Measurements from ENCODE around the gene RAB6B. TPM values are rescaled to one million over a fixed set of nuclear protein-coding genes. Genes with fewer than 3 reads are reported as not detected.
A peak's percentile ranks its signal among the peaks of the same experiment; 100 is the strongest.

Gene RAB6B
- total RNA-seq, 1 experiment from 2014 or later, result 0.18 TPM

GRCh38 chr3:133926736-133927539, 31.3 kb upstream of the RAB6B start:
- Histone ChIP-seq H3K9me3 (replicated peaks) (no peaks in the 10 kb centered on the region), H3K36me3 (no peaks in the 10 kb centered on the region), H3K4me1 (replicated peaks) (peaks cover 19% of the 10 kb centered on the region), H3K27me3 (replicated peaks) (no peaks in the 10 kb centered on the region), H3K27ac (peak overlapping the region; percentile 82), H3K4me3 (peak overlapping the region; percentile 48)
- DNase-seq (ENCODE audit: low read depth in 1 of 2, low spot score in 2 of 2), result peak; percentile 62 to 70

DNA sequence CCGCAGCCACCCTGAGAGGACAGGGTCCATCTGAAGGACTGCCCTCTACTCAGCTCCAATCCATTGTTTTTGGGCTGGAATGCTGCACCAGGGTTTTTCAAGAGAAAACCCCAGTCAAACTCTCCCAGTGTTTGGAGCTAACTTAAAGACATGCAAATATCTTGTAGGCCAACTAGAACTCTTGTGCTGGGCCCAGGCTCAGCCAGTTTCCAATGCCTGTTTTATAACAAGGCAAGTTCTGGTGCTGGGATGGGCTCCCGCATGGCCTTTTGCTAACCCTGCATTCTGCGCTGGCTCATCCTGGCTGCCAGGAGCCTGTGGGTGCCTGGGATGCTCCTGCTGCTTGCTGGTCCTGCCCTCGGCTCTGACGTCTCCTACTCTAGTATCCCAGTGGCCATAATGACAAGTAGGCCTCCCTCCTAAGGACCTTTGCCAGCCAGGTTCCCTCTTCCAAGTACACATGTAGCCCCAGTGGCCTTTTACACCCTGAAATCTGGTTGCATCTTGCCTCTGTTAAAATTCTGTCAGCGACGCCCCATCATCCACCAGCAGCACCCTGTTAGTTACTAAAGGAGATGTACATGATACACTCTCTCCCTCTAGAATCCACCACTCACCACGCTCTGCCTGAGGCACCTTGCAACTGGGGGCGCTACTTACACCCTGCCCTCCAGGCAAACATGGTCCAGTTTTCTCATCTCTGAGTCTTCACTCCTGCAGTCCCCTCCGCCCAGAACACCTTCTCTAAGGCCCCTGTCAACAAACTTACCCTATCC, 30.5 kb upstream of the RAB6B start:
- Histone ChIP-seq H3K4me3 (no peak overlapping the region), H3K36me3 (no peaks in the 10 kb centered on the region), H3K27ac (no peak overlapping the region), H3K27me3 (replicated peaks) (no peaks in the 10 kb centered on the region), H3K9me3 (replicated peaks) (no peaks in the 10 kb centered on the region), H3K4me1 (replicated peaks) (peaks cover 19% of the 10 kb centered on the region)
- DNase-seq (ENCODE audit: low read depth in 1 of 2, low spot score in 2 of 2), result no peak

- DNase-seq (ENCODE audit: low read depth in 1 of 2, low spot score in 2 of 2), result no peak
- no peak overlapping the region for H3K27ac ChIP-seq
- no peaks in the 10 kb centered on the region for H3K36me3 ChIP-seq
- no peak overlapping the region for H3K4me3 ChIP-seq
- peaks cover 19% of the 10 kb centered on the region for H3K4me1 ChIP-seq (replicated peaks)
- H3K27me3 ChIP-seq (replicated peaks), result no peaks in the 10 kb centered on the region
- no peaks in the 10 kb centered on the region for H3K9me3 ChIP-seq (replicated peaks)
These were observed 28.4 kb upstream of the RAB6B start for GRCh38 chr3:133924041-133924440.

DNA sequence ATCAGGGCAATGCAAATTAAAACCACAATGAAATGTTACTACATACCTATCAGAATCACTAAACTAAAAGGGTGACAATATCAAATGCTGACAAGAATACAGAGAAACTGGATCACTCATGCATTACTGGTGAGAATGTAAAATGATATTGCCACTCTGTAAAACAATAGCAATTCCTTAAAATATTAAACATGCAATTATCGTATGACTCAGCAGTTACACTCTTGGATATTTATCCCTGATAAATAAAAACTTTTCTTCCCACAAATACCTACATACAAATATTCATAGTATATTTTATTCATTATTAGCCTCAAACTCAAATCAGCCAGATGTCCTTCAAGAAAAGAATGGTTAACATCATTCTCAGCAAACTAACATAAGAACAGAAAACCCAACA, 25.9 kb upstream of the RAB6B start:
- Histone ChIP-seq H3K4me3 (no peak overlapping the region), H3K27ac (no peak overlapping the region), H3K9me3 (replicated peaks) (no peaks in the 10 kb centered on the region), H3K36me3 (no peaks in the 10 kb centered on the region), H3K4me1 (replicated peaks) (peaks cover under 1% of the 10 kb centered on the region), H3K27me3 (replicated peaks) (no peaks in the 10 kb centered on the region)
- no peak for DNase-seq (ENCODE audit: low read depth in 1 of 2, low spot score in 2 of 2)

GRCh38 chr3:133917144-133917543, 21.5 kb upstream of the RAB6B start:
- H3K27me3 ChIP-seq (replicated peaks), result peaks cover 13% of the 10 kb centered on the region
- no peak overlapping the region for H3K27ac ChIP-seq
- H3K36me3 ChIP-seq, result no peaks in the 10 kb centered on the region
- H3K4me1 ChIP-seq (replicated peaks), result no peaks in the 10 kb centered on the region
- no peak overlapping the region for H3K4me3 ChIP-seq
- no peaks in the 10 kb centered on the region for H3K9me3 ChIP-seq (replicated peaks)
- no peak for DNase-seq (ENCODE audit: low read depth in 1 of 2, low spot score in 2 of 2)

DNA sequence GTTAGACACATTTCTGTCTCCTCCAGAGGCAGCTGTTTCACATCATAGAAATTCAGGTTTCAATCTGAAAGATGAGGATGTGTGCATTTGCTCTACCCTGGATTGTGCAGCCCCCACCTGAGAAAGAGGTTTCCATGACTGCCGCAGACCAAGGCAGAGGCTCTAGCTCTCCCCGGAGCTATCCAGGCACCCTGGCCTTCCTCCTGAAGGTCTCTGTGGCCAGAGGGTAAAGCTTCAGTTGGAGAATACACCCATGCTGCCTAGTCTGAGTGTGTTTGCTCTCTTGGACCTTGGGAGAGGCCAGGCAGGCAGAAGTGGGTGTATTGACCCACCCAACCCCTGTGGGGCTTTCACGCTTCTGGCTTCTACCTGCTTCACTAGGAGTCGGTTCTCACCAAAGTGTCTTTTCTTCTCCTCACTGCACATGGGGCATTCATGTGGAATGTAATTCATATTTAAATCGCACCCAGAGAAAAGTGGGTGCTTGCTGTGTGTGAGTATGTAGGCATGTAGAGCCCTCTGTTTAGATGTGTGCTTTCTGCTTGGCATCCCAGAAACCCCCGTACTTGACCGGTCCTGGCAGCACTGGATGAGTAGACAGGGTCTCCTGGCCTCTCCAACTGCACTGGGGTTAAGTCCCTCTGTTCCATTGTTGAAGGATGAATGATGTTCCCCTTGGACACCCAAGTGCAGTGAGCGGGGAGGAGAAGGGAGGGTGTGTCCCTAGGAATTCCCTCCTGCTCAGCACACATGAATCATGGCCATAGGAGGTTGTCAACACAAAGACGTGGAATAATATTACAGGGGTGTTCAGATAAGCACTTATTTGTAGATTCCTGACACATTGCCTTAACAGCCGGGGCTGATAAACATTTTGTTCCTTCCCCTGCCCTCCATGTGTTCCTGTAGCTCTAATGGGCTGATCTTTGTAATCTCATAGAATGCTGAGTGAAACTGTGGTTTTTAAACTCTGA, 20.3 kb upstream of the RAB6B start:
- Histone ChIP-seq H3K4me3 (no peak overlapping the region), H3K9me3 (replicated peaks) (no peaks in the 10 kb centered on the region), H3K36me3 (no peaks in the 10 kb centered on the region), H3K27me3 (replicated peaks) (peaks cover 13% of the 10 kb centered on the region), H3K27ac (no peak overlapping the region), H3K4me1 (replicated peaks) (no peaks in the 10 kb centered on the region)
- DNase-seq (ENCODE audit: low read depth in 1 of 2, low spot score in 2 of 2), result no peak

DNA sequence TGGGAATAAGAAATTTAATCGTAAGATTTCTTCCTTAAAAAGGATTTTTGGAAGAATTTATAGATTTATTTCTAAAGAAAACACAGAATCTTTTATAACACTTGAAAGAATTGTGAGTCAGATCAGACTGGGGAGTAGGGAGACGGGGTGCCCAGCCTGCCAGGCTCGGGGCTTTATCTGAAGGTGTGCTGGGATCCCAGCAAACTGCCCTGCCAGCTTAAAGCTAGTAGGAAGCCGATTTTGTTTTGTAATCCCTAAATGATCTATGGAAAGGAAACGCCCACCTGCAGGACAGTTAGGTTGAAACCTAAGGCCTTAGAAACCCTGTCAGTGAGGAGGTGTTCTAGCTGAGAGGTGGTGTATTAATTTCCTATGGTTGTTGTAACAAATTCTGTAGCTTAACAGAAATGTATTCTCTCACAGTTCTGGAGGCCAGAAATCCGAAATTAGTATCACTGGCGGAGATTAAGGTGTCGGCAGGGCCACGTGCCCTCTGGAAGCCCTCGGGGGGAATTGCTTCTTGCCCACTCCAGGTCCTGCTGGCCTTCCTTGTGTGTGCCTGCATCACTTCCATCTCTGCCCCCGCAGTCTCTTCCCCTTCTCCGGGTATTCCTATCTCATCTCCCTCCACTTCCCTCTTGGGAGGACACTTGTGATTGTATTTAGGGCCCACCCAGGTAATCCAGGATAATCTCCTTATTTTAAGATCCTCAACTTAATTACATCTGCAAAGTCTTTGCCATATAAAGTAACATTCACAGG, 19.3 kb upstream of the RAB6B start:
- Histone ChIP-seq H3K9me3 (replicated peaks) (no peaks in the 10 kb centered on the region), H3K36me3 (no peaks in the 10 kb centered on the region), H3K27ac (no peak overlapping the region), H3K27me3 (replicated peaks) (peaks cover 13% of the 10 kb centered on the region), H3K4me3 (no peak overlapping the region), H3K4me1 (replicated peaks) (no peaks in the 10 kb centered on the region)
- DNase-seq (ENCODE audit: low read depth in 1 of 2, low spot score in 2 of 2), result no peak

- H3K4me1 ChIP-seq (replicated peaks), result no peaks in the 10 kb centered on the region
- H3K27ac ChIP-seq, result no peak overlapping the region
- DNase-seq (ENCODE audit: low read depth in 1 of 2, low spot score in 2 of 2), result no peak
- H3K4me3 ChIP-seq, result no peak overlapping the region
- H3K36me3 ChIP-seq, result no peaks in the 10 kb centered on the region
- no peaks in the 10 kb centered on the region for H3K9me3 ChIP-seq (replicated peaks)
- peaks cover 13% of the 10 kb centered on the region for H3K27me3 ChIP-seq (replicated peaks)
These were observed 14.7 kb upstream of the RAB6B start for GRCh38 chr3:133910422-133910821.

- DNase-seq (ENCODE audit: low read depth in 1 of 2, low spot score in 2 of 2), result no peak
These were observed 9.7 kb upstream of the RAB6B start for GRCh38 chr3:133905376-133905775.

DNA sequence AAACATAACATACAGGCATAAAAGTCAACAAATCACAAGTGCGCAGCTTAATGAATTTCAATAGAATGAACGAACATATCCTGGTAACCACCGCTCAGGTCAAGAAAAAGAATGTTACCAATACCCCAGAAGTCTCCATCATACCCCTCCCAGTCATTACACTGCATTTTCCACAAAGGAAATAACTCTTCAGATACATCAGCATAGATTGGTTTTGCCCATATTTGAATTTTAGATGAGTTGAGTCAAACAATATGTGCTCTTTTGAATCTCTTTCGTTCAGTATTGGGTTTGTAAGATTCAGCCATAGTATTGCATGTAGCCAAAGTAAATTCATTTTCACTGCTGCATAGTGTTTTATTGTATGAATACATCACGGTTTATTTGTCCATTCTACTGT, 6.2 kb upstream of the RAB6B start:
- Histone ChIP-seq H3K9me3 (replicated peaks) (no peaks in the 10 kb centered on the region), H3K27me3 (replicated peaks) (peaks cover 15% of the 10 kb centered on the region), H3K4me1 (replicated peaks) (no peaks in the 10 kb centered on the region), H3K36me3 (no peaks in the 10 kb centered on the region), H3K4me3 (no peak overlapping the region), H3K27ac (no peak overlapping the region)
- DNase-seq (ENCODE audit: low read depth in 1 of 2, low spot score in 2 of 2), result no peak

More at GRCh38 chr3:133905376-133905775, 9.7 kb upstream of the RAB6B start:
- Histone ChIP-seq H3K27me3 (replicated peaks) (peaks cover 6% of the 10 kb centered on the region; the same call in 1 of the 2 replicates), H3K36me3 (no peaks in the 10 kb centered on the region), H3K27ac (no peak overlapping the region), H3K9me3 (replicated peaks) (no peaks in the 10 kb centered on the region), H3K4me1 (replicated peaks) (no peaks in the 10 kb centered on the region), H3K4me3 (no peak overlapping the region)

DNA sequence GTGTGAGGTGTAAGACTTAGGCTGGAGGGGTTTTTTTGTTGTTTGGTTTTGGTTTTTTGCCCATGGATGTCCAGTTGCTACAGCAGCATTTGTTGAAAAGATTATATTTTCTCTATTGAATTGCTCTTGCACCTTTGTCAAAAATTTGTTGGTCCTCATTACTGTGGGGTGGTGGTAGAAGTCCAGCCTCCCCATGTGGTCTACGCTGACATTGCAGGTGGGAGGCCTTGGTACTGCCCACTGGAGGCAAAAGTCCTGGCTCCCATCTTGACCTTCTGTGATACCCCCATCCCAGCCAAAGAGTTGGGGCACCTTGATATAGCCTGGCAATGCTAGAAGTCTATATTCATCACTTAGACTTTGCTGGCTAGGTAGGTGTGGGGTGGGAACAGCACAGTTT, 5.4 kb upstream of the RAB6B start:
- H3K36me3 ChIP-seq, result no peaks in the 10 kb centered on the region
- H3K27me3 ChIP-seq (replicated peaks), result peaks cover 22% of the 10 kb centered on the region
- no peak for DNase-seq (ENCODE audit: low read depth in 1 of 2, low spot score in 2 of 2)
- H3K27ac ChIP-seq, result no peak overlapping the region
- 0 out of 2 replicates have a peak, but pooled peaks cover under 1% of the 10 kb centered on the region for H3K4me1 ChIP-seq (replicated peaks)
- H3K4me3 ChIP-seq, result no peak overlapping the region
- H3K9me3 ChIP-seq (replicated peaks), result no peaks in the 10 kb centered on the region

DNA sequence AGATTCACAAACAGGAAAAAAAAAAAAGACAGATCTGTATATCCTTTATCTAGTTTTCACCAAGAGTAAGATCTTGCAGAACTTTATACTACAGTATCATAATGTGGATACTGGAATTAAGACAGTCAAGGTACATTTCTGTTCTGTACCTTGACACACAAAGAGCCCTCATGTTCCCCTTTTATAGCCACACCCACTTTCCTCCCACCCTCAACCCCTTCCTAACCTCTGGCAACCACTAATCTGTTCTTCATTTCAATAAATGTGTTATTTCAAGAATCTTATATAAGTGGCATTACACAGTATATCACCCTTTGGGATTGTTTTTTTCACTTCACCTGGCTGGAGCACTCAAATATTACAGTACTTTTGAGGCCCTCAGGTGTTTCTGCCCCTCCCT, 3.6 kb upstream of the RAB6B start:
- no peaks in the 10 kb centered on the region for H3K36me3 ChIP-seq
- peaks cover 36% of the 10 kb centered on the region for H3K27me3 ChIP-seq (replicated peaks)
- peaks cover 9% of the 10 kb centered on the region; the same call in 1 of the 2 replicates for H3K4me1 ChIP-seq (replicated peaks)
- H3K9me3 ChIP-seq (replicated peaks), result no peaks in the 10 kb centered on the region
- H3K27ac ChIP-seq, result no peak overlapping the region
- no peak for DNase-seq (ENCODE audit: low read depth in 1 of 2, low spot score in 2 of 2)
- no peak overlapping the region for H3K4me3 ChIP-seq

DNA sequence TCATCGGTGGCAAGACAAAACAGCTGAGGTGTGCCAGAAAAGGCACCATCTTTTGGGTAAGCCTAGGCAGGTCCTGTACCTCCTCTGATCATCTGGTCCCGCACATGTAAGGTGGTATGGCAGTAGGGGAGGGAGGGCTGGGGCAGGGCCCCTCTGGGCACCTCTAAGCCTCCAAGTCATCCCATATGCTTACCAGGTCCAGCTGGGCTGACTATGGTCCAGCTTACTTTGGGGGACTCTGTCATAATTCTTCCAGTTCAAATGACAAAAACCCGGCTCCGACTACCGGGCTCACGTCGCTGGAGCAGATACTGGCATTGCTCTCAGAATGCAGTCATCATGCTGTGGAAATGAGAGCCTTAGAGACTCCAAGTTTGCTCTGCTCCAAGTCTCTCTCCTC, 1.9 kb upstream of the RAB6B start:
- no peak overlapping the region for H3K4me3 ChIP-seq
- H3K4me1 ChIP-seq (replicated peaks), result peaks cover 9% of the 10 kb centered on the region; the same call in 1 of the 2 replicates
- peaks cover 36% of the 10 kb centered on the region for H3K27me3 ChIP-seq (replicated peaks)
- H3K27ac ChIP-seq, result no peak overlapping the region
- no peaks in the 10 kb centered on the region for H3K36me3 ChIP-seq
- no peaks in the 10 kb centered on the region for H3K9me3 ChIP-seq (replicated peaks)
- no peak for DNase-seq (ENCODE audit: low read depth in 1 of 2, low spot score in 2 of 2)
